SK-N-SH treated with all-trans-retinoic acid at 6 μM for 48 hours (cell line): ENCODE results near the gene STXBP5.

Source experiments
- ATAC-seq: fragments of 200-7000 bp; cut with Tn5 transposase; 3 replicates; pipeline ENCODE4 v1.9.1; 2020; ENCODE audit warnings: mild to moderate bottlenecking, moderate library complexity
- ARNTL ChIP-seq: fragments of 450-650 bp; formaldehyde crosslinking; IDR thresholded peaks from 2 replicates; pipeline ENCODE4 v1.5.0; 2020; ENCODE audit warnings: low read depth, mild to moderate bottlenecking, moderate library complexity, borderline replicate concordance
- BACH2 ChIP-seq: fragments of 250-450 bp; sonication (Bioruptor Pico); IDR thresholded peaks from 2 replicates; pipeline ENCODE4 v1.9.0; 2021; ENCODE audit warnings: mild to moderate bottlenecking, borderline replicate concordance
- CSDC2 ChIP-seq: fragments of 250-450 bp; sonication (Bioruptor Pico); IDR thresholded peaks from 2 replicates; pipeline ENCODE4 v1.5.0; 2020; ENCODE audit warnings: mild to moderate bottlenecking, moderate library complexity
- ESRRG ChIP-seq: fragments of 250-450 bp; sonication (Bioruptor Pico); IDR thresholded peaks from 2 replicates; pipeline ENCODE4 v1.6.1; 2021; ENCODE audit warnings: mild to moderate bottlenecking
- GLIS3 ChIP-seq: fragments of 250-450 bp; sonication (Bioruptor Pico); IDR thresholded peaks from 2 replicates; pipeline ENCODE4 v1.5.0; 2020; ENCODE audit warnings: mild to moderate bottlenecking, moderate library complexity
- ISL1 ChIP-seq: fragments of 250-450 bp; sonication (Bioruptor Pico); IDR thresholded peaks from 2 replicates; pipeline ENCODE4 v2.1.2; 2022; ENCODE audit warnings: mild to moderate bottlenecking, moderate library complexity
- OSR1 ChIP-seq: fragments of 250-450 bp; sonication (Bioruptor Pico); IDR thresholded peaks from 2 replicates; pipeline ENCODE4 v1.8.0; 2022; ENCODE audit warnings: moderate library complexity, mild to moderate bottlenecking, inconsistent platforms
- PPARA ChIP-seq: fragments of 250-450 bp; sonication (Bioruptor Pico); IDR thresholded peaks from 2 replicates; pipeline ENCODE4 v1.5.0; 2020; ENCODE audit warnings: mild to moderate bottlenecking, borderline replicate concordance
- RARB ChIP-seq: fragments of 250-450 bp; sonication (Bioruptor Pico); IDR thresholded peaks from 2 replicates; pipeline ENCODE4 v1.8.0; 2021; ENCODE audit warnings: mild to moderate bottlenecking, moderate library complexity
- SNAI2 ChIP-seq: fragments of 250-450 bp; sonication (Bioruptor Pico); IDR thresholded peaks from 2 replicates; pipeline ENCODE4 v1.5.0; 2020; ENCODE audit warnings: mild to moderate bottlenecking, moderate library complexity
- TCF4 ChIP-seq: fragments of 250-450 bp; sonication (Bioruptor Pico); IDR thresholded peaks from 2 replicates; pipeline ENCODE4 v1.8.0; 2021; ENCODE audit warnings: mild to moderate bottlenecking, moderate library complexity, borderline replicate concordance
- TOX ChIP-seq: fragments of 250-450 bp; sonication (Bioruptor Pico); IDR thresholded peaks from 2 replicates; pipeline ENCODE4 v1.8.0; 2021; ENCODE audit warnings: mild to moderate bottlenecking, moderate library complexity, borderline replicate concordance
- ZC3H10 ChIP-seq: fragments of 250-450 bp; sonication (Bioruptor Pico); IDR thresholded peaks from 2 replicates; pipeline ENCODE4 v1.5.1; 2021; ENCODE audit warnings: mild to moderate bottlenecking, moderate library complexity
- ZFP3 ChIP-seq: fragments of 250-450 bp; sonication (Bioruptor Pico); IDR thresholded peaks from 2 replicates; pipeline ENCODE4 v1.5.0; 2020; ENCODE audit warnings: mild to moderate bottlenecking, moderate library complexity
- ZFP30 ChIP-seq: fragments of 450-650 bp; formaldehyde crosslinking; IDR thresholded peaks from 2 replicates; pipeline ENCODE4 v1.5.0; 2022; ENCODE audit warnings: mild to moderate bottlenecking, moderate library complexity
- ZNF565 ChIP-seq: fragments of 450-650 bp; formaldehyde crosslinking; conservative IDR thresholded peaks from 2 replicates; pipeline ENCODE4 v1.5.0; 2020; ENCODE audit warnings: low read depth, mild to moderate bottlenecking, moderate library complexity
- ZNF70 ChIP-seq: fragments of 450-650 bp; formaldehyde crosslinking; IDR thresholded peaks from 2 replicates; pipeline ENCODE4 v1.5.0; 2020; ENCODE audit warnings: mild to moderate bottlenecking, moderate library complexity
- ZNF8 ChIP-seq: fragments of 450-650 bp; formaldehyde crosslinking; IDR thresholded peaks from 2 replicates; pipeline ENCODE4 v1.5.0; 2020; ENCODE audit warnings: mild to moderate bottlenecking, moderate library complexity
- TF ChIP-seq, protein P1 (sequence below): fragments of 250-450 bp; sonication (Bioruptor Pico); IDR thresholded peaks from 2 replicates; pipeline ENCODE4 v1.8.0; 2020; ENCODE audit warnings: mild to moderate bottlenecking, moderate library complexity, borderline replicate concordance
- TF ChIP-seq, protein P2 (sequence below): fragments of 250-450 bp; sonication (Bioruptor Pico); IDR thresholded peaks from 2 replicates; pipeline ENCODE4 v1.5.1; 2020; ENCODE audit warnings: low read depth, mild to moderate bottlenecking, moderate library complexity
- TF ChIP-seq, protein P3 (sequence below): fragments of 250-450 bp; sonication (Bioruptor Pico); IDR thresholded peaks from 2 replicates; pipeline ENCODE4 v1.5.1; 2021; ENCODE audit warnings: mild to moderate bottlenecking, moderate library complexity
- TF ChIP-seq, protein P4 (sequence below): fragments of 250-450 bp; sonication (Bioruptor Pico); IDR thresholded peaks from 2 replicates; pipeline ENCODE4 v1.8.0; 2021; ENCODE audit warnings: low read depth, mild to moderate bottlenecking, moderate library complexity, borderline replicate concordance

The STXBP5 gene

DNA sequence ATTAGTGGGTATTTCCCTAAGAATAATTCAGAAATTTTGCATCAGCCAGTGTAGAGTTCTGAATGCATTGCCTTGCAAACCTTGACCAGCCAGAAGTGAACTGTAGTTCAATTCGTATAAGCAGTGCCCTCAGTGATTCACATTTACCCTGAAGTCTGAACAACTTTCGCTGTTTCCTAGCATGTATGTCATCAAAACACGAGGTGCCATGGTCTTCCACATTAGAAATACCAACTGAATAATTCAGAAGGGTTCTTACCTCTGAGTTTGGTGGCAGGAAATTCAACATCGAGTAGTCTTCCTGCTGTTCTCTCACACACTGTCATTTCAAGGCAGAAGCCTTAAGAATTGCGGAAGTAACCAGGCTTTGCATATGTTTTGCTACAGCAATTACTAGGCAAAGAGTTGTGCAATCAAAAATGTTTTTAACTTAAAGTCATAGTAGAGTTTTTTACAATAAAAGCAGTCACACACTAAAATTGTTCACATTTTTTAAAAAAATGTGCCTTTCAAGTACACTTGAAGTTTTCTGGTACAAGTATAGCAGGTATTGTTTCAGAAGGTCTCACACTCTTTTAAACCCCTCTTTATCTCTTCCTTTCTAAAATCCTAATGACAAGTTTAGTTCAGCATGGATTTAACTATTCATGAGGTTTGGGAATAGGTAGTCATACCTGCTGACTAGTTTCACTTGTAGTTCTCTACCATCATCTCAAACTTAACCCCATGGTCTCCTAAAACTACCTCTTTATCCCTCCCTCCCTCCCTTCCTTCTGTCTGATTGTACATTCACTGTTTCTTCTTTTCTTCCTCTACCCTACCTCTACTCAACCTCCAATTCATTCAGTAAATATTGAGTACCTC lies 118.3 kb downstream of the STXBP5 start:
- no peak for ATAC-seq
- TF ChIP-seq CSDC2 (CRISPR knock-in tag) (no peak), SNAI2 (no peak), ZFP3 (CRISPR knock-in tag) (no peak), PPARA (no peak), ISL1 (CRISPR knock-in tag) (no peak), TCF4 (CRISPR knock-in tag) (no peak), BACH2 (CRISPR knock-in tag) (no peak), ESRRG (CRISPR knock-in tag) (no peak), ARNTL (CRISPR knock-in tag) (no peak), ZNF70 (no peak), GLIS3 (no peak), OSR1 (CRISPR knock-in tag) (no peak)
- TF ChIP-seq, protein P1, sequence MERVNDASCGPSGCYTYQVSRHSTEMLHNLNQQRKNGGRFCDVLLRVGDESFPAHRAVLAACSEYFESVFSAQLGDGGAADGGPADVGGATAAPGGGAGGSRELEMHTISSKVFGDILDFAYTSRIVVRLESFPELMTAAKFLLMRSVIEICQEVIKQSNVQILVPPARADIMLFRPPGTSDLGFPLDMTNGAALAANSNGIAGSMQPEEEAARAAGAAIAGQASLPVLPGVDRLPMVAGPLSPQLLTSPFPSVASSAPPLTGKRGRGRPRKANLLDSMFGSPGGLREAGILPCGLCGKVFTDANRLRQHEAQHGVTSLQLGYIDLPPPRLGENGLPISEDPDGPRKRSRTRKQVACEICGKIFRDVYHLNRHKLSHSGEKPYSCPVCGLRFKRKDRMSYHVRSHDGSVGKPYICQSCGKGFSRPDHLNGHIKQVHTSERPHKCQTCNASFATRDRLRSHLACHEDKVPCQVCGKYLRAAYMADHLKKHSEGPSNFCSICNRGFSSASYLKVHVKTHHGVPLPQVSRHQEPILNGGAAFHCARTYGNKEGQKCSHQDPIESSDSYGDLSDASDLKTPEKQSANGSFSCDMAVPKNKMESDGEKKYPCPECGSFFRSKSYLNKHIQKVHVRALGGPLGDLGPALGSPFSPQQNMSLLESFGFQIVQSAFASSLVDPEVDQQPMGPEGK (CRISPR knock-in tag): no peak
- TF ChIP-seq, protein P2, sequence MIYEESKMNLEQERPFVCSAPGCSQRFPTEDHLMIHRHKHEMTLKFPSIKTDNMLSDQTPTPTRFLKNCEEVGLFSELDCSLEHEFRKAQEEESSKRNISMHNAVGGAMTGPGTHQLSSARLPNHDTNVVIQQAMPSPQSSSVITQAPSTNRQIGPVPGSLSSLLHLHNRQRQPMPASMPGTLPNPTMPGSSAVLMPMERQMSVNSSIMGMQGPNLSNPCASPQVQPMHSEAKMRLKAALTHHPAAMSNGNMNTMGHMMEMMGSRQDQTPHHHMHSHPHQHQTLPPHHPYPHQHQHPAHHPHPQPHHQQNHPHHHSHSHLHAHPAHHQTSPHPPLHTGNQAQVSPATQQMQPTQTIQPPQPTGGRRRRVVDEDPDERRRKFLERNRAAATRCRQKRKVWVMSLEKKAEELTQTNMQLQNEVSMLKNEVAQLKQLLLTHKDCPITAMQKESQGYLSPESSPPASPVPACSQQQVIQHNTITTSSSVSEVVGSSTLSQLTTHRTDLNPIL (CRISPR knock-in tag): no peak
- TF ChIP-seq, protein P3, sequence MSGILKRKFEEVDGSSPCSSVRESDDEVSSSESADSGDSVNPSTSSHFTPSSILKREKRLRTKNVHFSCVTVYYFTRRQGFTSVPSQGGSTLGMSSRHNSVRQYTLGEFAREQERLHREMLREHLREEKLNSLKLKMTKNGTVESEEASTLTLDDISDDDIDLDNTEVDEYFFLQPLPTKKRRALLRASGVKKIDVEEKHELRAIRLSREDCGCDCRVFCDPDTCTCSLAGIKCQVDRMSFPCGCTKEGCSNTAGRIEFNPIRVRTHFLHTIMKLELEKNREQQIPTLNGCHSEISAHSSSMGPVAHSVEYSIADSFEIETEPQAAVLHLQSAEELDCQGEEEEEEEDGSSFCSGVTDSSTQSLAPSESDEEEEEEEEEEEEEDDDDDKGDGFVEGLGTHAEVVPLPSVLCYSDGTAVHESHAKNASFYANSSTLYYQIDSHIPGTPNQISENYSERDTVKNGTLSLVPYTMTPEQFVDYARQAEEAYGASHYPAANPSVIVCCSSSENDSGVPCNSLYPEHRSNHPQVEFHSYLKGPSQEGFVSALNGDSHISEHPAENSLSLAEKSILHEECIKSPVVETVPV (CRISPR knock-in tag): no peak
- TF ChIP-seq, protein P4, sequence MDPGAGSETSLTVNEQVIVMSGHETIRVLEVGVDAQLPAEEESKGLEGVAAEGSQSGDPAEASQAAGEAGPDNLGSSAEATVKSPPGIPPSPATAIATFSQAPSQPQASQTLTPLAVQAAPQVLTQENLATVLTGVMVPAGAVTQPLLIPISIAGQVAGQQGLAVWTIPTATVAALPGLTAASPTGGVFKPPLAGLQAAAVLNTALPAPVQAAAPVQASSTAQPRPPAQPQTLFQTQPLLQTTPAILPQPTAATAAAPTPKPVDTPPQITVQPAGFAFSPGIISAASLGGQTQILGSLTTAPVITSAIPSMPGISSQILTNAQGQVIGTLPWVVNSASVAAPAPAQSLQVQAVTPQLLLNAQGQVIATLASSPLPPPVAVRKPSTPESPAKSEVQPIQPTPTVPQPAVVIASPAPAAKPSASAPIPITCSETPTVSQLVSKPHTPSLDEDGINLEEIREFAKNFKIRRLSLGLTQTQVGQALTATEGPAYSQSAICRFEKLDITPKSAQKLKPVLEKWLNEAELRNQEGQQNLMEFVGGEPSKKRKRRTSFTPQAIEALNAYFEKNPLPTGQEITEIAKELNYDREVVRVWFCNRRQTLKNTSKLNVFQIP: no peak
- TF ChIP-seq, all 23 proteins: peak for 0

DNA sequence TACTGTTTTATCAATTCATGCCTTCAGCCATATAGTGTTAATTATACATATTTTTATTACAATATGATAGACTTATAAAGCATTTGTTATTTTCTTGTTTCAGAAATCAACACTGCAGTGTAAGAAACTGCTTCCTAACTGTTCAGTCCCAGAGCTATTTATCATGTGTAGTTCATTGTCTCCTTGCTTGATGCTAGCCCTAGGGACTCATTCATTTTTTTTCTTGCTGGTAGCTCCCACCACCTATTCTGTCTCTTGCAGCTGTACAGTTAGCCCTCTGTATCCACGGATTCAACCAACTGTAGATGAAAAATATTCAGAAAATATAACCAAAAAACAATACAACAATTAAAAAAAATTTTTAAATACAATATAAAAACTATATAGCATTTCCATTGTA lies 121.3 kb downstream of the STXBP5 start:
- no peak for TF ChIP-seq CSDC2 (CRISPR knock-in tag)
- no peak for TF ChIP-seq ESRRG (CRISPR knock-in tag)
- no peak for TF ChIP-seq ZNF565 (CRISPR knock-in tag)
- TF ChIP-seq, protein P3 (CRISPR knock-in tag): no peak
- TF ChIP-seq ZNF8 (CRISPR knock-in tag): no peak
- TF ChIP-seq ZNF70: no peak
- TF ChIP-seq ZFP3 (CRISPR knock-in tag): no peak
- TF ChIP-seq GLIS3: no peak
- TF ChIP-seq TOX: no peak
- no peak for TF ChIP-seq SNAI2
- TF ChIP-seq TCF4 (CRISPR knock-in tag): no peak
- TF ChIP-seq OSR1 (CRISPR knock-in tag): no peak
- no peak for TF ChIP-seq ZC3H10 (CRISPR knock-in tag)
- TF ChIP-seq, protein P4: no peak
- no peak for TF ChIP-seq BACH2 (CRISPR knock-in tag)
- TF ChIP-seq RARB (CRISPR knock-in tag): no peak
- no peak for TF ChIP-seq ZFP30 (CRISPR knock-in tag)
- no peak for ATAC-seq
